GM21786 (cell line): Measurements from ENCODE around the gene ABHD17C.

Experiments used
- ATAC-seq: cut with Tn5 transposase; IDR thresholded peaks from one replicate; pipeline ENCODE4 v1.9.1; 2021; ENCODE audit not compliant: unreplicated experiment

ABHD17C gene

DNA sequence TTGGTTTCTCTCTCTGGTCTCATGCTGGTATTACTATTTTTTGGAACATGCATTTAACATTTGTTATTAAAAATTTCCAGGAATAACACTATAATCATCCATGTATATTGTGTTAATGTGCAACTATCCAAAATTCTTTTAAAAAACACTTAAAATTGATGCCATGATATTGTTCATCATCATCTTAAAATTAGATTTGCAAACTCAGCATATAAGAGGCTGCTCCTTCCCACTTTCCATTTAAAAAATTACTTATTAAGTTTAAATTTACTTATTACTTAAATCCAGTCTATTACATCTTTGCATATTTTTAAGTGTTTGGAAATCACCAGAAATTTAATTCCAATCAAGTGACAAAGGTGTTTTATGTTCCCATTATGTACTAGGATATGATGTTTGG lies 5.8 kb upstream of the ABHD17C start:
- ATAC-seq: no peak

GRCh38 chr15:80689716-80690115 lies 5.4 kb upstream of the ABHD17C start:
- ATAC-seq: no peak

DNA sequence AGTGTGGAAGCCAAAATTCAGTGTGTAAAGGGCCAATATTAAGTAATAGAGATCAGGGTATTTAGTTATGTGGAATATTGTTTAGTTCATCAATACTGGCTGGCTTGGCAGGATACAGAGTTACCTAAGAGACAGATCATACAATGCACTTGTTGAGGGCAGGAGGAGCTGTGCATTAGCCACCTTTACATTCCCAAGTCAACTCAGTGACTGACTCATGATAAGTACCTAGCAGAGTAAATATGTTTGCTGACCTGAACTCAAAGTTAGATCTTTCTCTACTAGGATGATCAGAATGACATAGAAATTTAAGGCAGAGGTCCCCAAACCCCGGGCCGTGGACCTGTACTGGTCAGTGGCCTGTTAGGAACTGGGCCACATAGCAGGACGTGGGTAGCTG lies 3.5 kb upstream of the ABHD17C start:
- ATAC-seq: no peak

DNA sequence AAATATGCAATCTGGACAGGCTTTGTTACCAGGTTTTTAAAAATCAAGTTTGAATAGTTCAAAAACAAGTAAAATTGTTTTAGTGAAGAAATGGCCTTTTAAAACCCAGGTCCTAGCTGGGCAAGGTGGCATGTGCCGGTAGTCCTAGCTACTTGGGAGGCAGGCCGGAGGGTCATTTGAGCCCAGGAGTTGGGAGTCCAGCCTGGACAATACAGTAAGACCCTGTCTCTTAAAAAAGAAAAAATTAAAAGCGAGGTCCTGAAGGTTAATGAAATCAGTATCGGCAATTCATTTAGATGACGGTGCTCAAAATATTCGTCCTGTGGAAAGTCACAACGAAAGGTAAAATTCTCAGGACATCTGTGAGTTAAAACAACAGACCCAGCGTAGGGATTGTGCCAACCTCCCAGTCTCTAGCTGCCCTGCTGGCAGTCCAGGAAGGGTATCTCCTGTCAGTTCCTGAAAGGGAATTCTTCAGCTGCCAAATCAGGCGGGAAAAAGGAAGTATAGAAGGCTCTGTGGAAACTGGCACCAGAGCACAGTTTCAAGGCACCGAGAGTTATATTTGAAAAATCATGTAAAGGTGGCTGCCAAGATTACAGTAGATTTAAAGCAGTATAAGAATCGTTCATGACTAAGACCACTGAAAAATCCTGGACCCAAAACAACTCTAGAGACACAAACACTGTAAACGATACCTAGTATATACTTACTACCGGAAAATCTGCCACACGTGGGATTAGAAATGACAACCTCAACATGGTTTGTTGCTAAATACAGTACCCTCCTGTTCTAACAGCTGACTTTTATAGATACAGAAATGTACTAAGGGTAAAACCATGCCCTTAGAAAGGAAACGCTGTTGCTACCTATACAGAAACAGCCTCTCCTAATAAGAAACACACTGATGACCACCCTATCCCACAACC lies 1.2 kb upstream of the ABHD17C start:
- ATAC-seq: no peak

GRCh38 chr15:80694611-80695098 lies 455 bp upstream of the ABHD17C start:
- ATAC-seq: peak; percentile 25

GRCh38 chr15:80695911-80696661 lies 976 bp downstream of the ABHD17C start:
- ATAC-seq: peak; percentile 1

- no peak for ATAC-seq
Observed at GRCh38 chr15:80697075-80697685, 2.1 kb downstream of the ABHD17C start.

- ATAC-seq: no peak
Observed at GRCh38 chr15:80698676-80699075, 3.6 kb downstream of the ABHD17C start.

GRCh38 chr15:80699981-80700380 lies 4.9 kb downstream of the ABHD17C start:
- no peak for ATAC-seq

- ATAC-seq: no peak
Observed at GRCh38 chr15:80701676-80702311, 6.7 kb downstream of the ABHD17C start.

- no peak for ATAC-seq
Observed at GRCh38 chr15:80703081-80703480, 8.0 kb downstream of the ABHD17C start.

- ATAC-seq: no peak
Observed at GRCh38 chr15:80703965-80704364, 8.9 kb downstream of the ABHD17C start.

- ATAC-seq: no peak
Observed at GRCh38 chr15:80706161-80706560, 11.1 kb downstream of the ABHD17C start.

DNA sequence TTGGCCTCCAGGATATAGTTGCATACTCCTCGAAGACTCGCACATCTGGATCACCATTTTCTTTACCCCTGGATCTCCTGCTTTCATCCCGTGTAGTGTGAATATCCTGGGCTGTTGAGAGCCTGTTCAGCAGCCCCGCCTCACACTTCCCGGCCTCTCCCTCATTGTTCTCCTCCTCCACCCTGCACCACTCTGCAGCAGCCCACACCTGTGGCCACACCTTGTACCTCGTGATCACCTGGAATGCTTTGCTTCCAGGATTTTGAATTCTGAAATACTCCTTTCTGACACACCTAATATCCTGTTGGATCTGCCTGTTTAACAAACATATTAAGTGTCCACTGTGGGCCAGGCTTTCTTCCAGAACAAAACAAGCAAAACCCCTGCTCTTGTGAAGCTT lies 14.4 kb downstream of the ABHD17C start:
- ATAC-seq: no peak

- no peak for ATAC-seq
Observed at GRCh38 chr15:80710635-80711554, 15.8 kb downstream of the ABHD17C start.

- ATAC-seq: no peak
Observed at GRCh38 chr15:80711886-80712285, 16.8 kb downstream of the ABHD17C start.

- ATAC-seq: no peak
Observed at GRCh38 chr15:80712956-80713355, 17.8 kb downstream of the ABHD17C start.

DNA sequence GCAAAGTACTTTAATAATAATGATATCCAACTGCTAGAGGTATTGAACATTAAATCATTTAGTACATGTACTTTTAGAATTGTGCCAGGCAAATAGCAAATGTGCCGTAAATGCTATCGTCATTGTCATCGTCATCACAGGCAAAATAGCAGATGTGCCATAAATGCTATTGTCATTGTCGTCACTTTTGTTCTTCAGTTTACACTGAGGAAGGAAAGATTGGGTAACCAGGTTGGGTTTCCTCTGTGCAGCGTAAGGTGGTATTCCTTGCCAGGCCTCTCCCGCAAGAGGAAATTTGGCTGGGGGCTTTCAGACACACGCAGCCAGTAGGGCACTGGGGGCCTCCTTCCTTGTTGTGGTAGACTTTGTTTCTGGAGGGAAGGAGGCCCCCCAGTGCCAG lies 26.4 kb downstream of the ABHD17C start:
- no peak for ATAC-seq

DNA sequence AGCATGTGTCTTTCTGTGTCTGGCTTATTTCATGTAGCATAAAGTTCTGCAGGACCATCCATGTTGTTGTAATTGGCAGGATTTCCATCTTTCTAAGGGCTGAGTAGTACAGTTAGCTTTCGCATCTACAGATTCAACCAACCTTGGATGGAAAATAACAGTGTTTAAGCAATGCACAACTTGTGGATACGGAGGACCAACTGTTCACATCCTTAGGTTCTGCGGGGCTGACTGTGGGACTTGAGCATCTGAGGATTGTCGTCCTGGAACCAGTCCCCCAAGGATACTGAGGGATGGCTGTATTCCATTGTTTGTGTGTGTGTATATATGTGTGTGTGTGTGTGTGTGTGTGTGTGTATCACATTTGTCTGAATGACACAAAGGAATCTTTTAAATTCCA lies 27.7 kb downstream of the ABHD17C start:
- ATAC-seq: no peak

DNA sequence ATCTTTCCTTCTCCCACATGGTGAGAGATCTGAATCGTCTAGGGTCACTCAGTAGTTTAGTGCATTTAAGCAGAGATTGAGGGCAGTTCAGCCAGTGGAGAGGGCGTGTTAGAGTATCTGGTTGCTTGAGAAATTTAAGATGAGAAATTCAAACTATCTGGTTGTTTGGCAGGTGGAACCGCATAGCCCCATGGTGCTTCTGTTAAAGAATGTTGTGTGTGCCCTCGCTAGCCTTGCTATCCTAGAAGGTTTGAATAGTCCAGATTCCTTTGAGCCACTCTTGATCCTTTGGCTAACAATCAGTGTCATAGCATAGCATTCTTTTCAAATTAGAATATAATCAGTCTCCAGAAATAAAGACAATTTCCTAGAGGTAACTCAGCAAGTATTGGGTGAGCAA lies 32.1 kb downstream of the ABHD17C start:
- ATAC-seq: no peak
